ENCODE measurements around the gene CCDC102A. TPM values are rescaled to one million over a fixed set of nuclear protein-coding genes. Genes with fewer than 3 reads are reported as not detected.

The CCDC102A gene
- total and polyA plus RNA-seq, 2 donors (not counting 3 experiments of a cell fraction or from before 2014, with no cell fraction given) = 7.8 to 12.2 TPM

GRCh38 chr16:57469917-57470470 lies 66.4 kb downstream of the CCDC102A start:
- intact Hi-C loops (cut with micrococcal nuclease) = loop anchor here (10.0 kb wide), 1 partner anchor 175 kb away; no protein-coding TSS in a partner anchor
- ChIA-PET POLR2A (no interaction called here), CTCF (interaction anchor here (1.3 to 3.5 kb wide), 3 partner anchors 8 to 49 kb away, joined by 3 to 17 read pairs (median 10); partner anchors contain the start of gene POLR2C)
- H3K36me3 ChIP-seq (ENCODE audit: control insufficient read depth in 2 of 2, extremely low read depth in 1 of 2, insufficient read depth in 2 of 2, low read length in 2 of 2) = peaks cover 13 to 58% of the 10 kb centered on the region in 2 experiments
- no peak overlapping the region for H3K9ac ChIP-seq (replicated peaks; ENCODE audit: extremely low read depth, insufficient read depth, low read length)
- no peaks in the 10 kb centered on the region for H4K20me1 ChIP-seq (replicated peaks; ENCODE audit: control insufficient read depth, extremely low read depth, insufficient read depth, low read length)
- no peaks in the 10 kb centered on the region for H3K9me3 ChIP-seq (replicated peaks; ENCODE audit: control insufficient read depth, insufficient read depth, low read length)
- H3K4me2 ChIP-seq (ENCODE audit: insufficient read depth, low read length) = no peak overlapping the region
- H3K79me2 ChIP-seq (ENCODE audit: control insufficient read depth, insufficient read depth, low read length) = peaks cover 1% of the 10 kb centered on the region
- BruUV-seq (replicated peaks) = no TSS peak
- TF ChIP-seq, protein P1, sequence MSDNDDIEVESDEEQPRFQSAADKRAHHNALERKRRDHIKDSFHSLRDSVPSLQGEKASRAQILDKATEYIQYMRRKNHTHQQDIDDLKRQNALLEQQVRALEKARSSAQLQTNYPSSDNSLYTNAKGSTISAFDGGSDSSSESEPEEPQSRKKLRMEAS (IDR thresholded peaks at IDR 0.05; ENCODE audit: insufficient read depth, insufficient read length) = no peak
- TF ChIP-seq JUN (IDR thresholded peaks at IDR 0.05; ENCODE audit: borderline replicate concordance, insufficient read depth, insufficient read length, low read depth) (no peak), MYC (IDR thresholded peaks at IDR 0.05; ENCODE audit: low read depth, low read length) (no peak), GATA2 (IDR thresholded peaks at IDR 0.05; ENCODE audit: insufficient read depth, insufficient read length, low read depth, low read length) (no peak)
- TF ChIP-seq, protein P2, sequence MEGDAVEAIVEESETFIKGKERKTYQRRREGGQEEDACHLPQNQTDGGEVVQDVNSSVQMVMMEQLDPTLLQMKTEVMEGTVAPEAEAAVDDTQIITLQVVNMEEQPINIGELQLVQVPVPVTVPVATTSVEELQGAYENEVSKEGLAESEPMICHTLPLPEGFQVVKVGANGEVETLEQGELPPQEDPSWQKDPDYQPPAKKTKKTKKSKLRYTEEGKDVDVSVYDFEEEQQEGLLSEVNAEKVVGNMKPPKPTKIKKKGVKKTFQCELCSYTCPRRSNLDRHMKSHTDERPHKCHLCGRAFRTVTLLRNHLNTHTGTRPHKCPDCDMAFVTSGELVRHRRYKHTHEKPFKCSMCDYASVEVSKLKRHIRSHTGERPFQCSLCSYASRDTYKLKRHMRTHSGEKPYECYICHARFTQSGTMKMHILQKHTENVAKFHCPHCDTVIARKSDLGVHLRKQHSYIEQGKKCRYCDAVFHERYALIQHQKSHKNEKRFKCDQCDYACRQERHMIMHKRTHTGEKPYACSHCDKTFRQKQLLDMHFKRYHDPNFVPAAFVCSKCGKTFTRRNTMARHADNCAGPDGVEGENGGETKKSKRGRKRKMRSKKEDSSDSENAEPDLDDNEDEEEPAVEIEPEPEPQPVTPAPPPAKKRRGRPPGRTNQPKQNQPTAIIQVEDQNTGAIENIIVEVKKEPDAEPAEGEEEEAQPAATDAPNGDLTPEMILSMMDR (IDR thresholded peaks at IDR 0.05; ENCODE audit: extremely low read depth in 1 of 2, insufficient read depth in 1 of 2, low read depth in 1 of 2, low read length in 2 of 2) = no peak
- H2AFZ ChIP-seq (ENCODE audit: low read depth, low read length) = no peak overlapping the region
- dilution Hi-C loops (cut with MboI; ENCODE audit: extremely low pct_ligation_motif_present, low sequenced_read_pairs) = no loop called here
- peaks cover 5% of the 10 kb centered on the region for H3K4me1 ChIP-seq (ENCODE audit: control insufficient read depth, extremely low read depth, insufficient read depth, low read length)
- no peak overlapping the region for H3K27ac ChIP-seq (ENCODE audit: insufficient read depth, low read depth, low read length)
- no peaks in the 10 kb centered on the region for H3K9me1 ChIP-seq (replicated peaks; ENCODE audit: control insufficient read depth, extremely low read depth, insufficient read depth, low read length)
- H3K4me3 ChIP-seq (replicated peaks in 1 of 3; ENCODE audit: insufficient read depth in 1 of 3, low read depth in 1 of 3, low read length in 3 of 3) = no peak overlapping the region
- DNase-seq (ENCODE audit: low read depth, low spot score) (no peak), FAIRE-seq (no peak)
- no peaks in the 10 kb centered on the region for H3K27me3 ChIP-seq (ENCODE audit: control insufficient read depth in 2 of 2, insufficient read depth in 2 of 2, low read length in 2 of 2)

All from endothelial cell of umbilical vein (primary cell).